HG02943 (cell line): ENCODE data around the gene AKAP13.
A peak's percentile ranks its signal among the peaks of the same experiment; 100 is the strongest.
"Not testable (repeated sequence)": the region's sequence is repeated elsewhere in the genome, so short reads cannot be mapped to it uniquely, and the experiment has no call there.

Source experiments
- ATAC-seq: cut with Tn5 transposase; IDR thresholded peaks from one replicate; pipeline ENCODE4 v1.9.1; 2021; ENCODE audit warnings: mild to moderate bottlenecking, low read depth, moderate library complexity; ENCODE audit not compliant: unreplicated experiment

Gene AKAP13

GRCh38 chr15:85632014-85632413, 251.6 kb downstream of the AKAP13 start:
- no peak for ATAC-seq

- no peak for ATAC-seq
Measured at GRCh38 chr15:85633859-85634258, 253.5 kb downstream of the AKAP13 start.

DNA sequence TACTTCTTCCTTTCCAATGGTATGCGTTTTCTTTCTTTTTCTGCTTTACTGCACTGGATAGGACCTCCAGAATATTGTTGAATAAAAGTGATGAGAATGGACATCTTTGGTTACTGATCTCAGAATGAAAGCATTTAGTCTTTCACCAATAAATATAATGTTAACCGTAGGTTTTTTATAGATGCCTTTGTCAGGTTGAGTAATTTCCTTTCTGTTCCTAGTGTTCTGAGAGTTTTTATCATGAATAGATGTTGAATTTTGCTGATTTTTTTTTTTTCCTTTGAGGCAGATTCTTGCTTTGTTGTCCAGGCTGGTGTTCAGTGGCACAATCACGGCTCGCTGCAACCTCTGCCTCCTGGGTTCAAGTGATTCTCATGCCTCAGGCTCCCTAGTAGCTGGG, 255.9 kb downstream of the AKAP13 start:
- no peak for ATAC-seq

DNA sequence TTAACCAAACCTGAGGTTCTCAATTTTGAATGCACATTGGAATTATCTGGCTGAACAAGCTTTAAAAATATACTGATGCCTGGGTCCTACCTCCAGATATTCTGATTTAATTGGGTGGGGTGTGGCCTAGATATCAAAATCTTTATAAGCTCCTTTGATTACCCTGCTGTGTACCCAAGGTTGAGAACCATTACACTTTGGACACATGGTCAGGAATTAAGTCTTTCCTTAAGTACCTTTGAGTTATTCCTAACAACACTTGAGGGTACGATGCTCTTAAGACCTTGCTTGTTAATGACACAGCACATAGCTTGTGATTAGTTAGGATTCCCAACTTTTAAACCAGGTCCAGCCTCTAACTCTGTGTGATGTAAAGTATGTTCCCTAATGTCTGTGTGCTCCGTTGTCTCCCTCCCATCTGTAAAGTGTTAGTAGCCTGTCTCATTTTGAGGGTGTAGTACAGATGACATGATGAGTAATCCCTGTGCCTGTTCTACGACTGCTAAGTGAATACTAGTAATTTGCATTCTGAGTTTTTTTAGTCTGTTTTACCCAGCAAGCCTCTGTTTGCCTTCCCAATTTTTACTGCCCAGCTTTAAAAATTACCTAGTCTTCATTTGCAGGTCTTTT, 259.5 kb downstream of the AKAP13 start:
- ATAC-seq: no peak

DNA sequence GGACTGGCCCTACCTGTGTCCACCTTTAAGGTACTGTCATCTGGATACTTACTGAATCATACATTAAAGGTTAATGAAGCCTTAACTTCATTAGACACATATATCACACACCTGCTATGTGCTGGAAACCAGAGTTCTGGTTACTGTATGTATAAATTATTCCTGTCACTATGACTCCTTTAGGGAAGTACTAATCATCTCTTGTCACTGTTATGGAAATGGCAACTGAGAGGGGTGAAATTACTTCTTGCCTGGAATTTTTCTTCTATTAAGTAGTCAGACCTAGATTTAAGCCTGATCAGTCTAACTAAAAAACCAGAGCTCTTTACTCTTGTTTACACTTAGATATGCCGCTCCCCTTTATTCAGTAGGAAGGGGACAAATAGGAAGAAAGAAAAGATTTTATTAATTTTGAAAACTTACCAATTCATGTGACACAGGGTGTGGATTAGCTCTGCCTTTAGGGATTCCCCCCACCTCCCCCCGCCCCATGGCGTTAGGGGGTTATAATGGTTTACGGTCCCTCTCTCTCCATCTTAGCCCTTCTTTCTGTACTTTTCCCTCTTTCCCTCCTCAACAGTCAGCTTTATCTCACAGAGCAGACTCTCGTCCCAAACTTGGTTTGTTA, 261.8 kb downstream of the AKAP13 start:
- no peak for ATAC-seq

DNA sequence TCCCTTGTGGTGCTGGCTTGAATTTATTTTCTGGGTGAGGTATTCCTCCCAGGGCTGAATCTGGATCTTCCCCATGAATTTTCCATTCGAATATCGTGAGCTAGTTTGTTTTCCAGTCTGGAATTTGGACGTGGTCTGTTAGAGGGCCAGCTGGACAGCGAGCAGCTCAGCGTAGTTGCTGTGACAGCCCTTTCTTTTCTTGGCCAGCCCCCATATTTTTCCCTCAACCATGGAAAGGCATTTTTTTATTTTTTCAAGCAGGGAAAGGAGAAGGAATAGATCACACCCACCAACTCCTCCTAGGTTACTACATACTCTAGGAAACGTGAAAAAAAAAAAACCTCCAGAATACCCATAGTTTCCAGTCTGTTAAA, 262.3 kb downstream of the AKAP13 start:
- no peak for ATAC-seq

DNA sequence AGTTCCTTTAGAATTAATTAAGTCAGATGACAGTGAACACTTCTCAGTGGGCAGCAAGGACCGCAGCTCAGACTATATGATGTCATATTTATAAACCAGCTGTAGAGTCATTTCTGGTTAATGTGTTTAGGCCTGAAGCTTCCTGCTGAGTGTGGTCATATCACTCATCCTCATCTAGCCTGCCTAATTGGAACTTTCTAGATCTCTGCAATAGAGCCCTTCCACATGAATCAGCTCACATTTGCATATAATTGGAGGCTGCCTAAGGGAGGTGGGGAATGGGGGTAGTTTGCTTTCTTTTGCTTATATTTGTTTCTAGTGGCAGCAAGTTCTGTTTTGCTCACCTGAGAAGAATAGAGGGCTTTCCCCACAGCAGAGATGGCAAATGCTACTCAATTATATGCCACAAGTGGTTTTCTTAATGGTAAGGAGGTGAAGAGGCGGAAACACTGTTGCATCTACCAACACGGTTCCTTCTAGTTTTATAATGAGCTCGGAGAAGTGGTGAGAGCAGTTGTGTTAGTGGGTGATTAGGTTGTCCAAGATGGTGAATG, 266.2 kb downstream of the AKAP13 start:
- peak; percentile 79 for ATAC-seq

GRCh38 chr15:85649372-85649771, 269.0 kb downstream of the AKAP13 start:
- ATAC-seq: no peak

DNA sequence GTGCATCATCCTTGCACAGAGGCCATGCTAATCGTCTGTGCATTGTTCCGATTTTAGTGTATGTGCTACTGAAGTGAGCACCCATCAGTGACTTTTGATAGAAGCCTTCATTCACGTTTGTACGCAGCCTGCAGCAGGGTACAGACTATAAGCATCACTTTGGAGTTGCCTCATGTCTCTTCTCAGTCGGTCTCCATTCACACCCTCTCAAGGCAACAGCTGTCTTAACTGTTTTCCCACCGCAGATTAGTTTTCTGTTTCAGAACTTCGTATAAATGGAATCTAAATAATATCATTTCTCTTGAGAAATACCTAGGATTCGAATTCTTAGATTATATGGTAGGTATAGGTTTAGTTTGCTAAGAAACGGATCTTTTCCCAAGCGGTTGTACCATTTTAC, 271.1 kb downstream of the AKAP13 start:
- ATAC-seq: no peak

- ATAC-seq: no peak
Measured at GRCh38 chr15:85652457-85652856, 272.1 kb downstream of the AKAP13 start.

GRCh38 chr15:85657132-85657531, 276.7 kb downstream of the AKAP13 start:
- ATAC-seq: no peak

DNA sequence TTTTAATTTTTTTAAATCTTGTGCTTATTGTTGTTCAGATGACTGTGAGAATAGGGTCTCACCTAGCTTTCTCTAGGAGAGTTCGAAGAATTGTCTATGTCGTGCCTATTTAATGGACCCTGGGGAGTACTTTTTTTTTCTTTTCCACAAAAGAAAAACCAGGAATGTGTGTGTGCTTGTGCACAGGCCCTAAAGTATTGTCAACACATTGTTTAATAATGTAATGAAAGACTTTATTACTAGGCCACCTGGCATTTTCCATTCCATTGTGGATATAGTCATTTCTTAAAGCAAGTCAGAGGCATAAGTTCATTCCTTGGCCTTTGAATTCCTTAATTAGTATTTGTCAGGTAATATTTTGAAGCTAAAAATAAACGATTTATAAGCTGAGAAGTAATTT, 278.4 kb downstream of the AKAP13 start:
- ATAC-seq: no peak

GRCh38 chr15:85661859-85662258, 281.5 kb downstream of the AKAP13 start:
- ATAC-seq: no peak

DNA sequence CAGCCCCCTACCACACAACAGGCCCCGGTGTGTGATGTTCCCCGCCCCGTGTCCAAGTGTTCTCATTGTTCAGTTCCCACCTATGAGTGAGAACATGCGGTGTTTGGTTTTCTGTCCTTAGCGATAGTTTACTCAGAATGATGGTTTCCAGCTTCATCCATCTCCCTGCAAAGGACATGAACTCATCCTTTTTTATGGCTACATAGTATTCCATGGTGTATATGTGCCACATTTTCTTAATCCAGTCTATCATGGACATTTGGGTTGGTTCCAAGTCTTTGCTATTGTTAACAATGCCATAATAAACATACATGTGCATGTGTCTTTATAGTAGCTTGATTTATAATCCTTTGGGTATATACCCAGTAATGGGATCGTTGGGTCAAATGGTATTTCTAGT, 285.3 kb downstream of the AKAP13 start:
- ATAC-seq: not testable (repeated sequence)

- ATAC-seq: peak; percentile 74
Measured at GRCh38 chr15:85667491-85668424, 287.4 kb downstream of the AKAP13 start.

GRCh38 chr15:85671156-85671555, 290.8 kb downstream of the AKAP13 start:
- no peak for ATAC-seq

DNA sequence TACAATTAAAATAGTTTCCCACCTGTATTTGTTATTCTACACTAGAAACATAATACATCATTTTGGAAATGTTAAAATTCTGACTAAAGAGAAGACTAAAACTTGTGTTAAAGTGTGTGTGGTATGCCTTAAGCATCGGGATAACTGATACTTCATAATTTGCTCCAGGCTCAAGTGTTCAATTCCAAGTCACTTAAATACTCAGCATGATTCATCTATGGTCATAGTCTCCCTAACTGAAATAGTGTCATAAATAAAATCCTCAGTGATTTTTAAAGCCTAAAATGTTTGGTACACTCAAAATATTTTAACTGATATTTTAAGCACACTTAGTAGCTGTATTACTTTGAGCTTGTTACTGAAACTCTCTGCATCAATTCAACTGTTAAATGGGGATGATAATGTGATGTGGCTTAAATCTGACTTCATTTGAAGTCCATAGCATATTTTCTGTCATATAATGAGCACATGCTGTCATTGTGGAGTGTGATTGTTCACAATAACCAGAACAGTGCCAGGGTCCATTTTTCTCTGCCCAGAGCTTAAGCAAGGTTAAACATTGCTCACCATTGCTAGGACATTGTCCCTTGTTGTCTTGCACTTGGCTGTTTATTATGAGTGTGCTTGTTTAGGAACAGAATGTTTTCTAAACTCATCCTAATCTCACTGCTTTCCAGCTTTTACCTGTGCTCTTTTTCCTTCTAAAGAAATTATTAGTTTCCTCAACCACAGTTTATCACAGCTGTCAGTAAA, 292.1 kb downstream of the AKAP13 start:
- ATAC-seq: no peak

DNA sequence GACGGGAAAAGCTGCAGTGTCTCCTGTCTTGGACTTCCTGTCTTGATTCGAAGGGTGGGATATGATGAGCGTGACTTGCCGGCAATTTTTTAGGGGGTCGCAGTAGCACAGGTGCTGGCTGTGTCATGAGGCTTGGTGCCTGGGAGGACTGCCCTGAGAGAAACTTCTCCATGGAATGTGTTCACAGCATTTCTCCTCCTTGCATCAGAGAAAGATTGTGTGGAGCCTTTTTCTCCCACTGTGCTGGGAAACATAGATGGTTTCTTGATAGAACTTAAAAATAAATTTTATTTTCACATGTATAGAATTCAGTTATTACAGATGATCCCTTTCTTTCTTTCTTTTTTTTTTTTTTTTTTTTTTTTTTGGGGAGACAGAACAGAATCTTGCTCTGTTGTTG, 292.9 kb downstream of the AKAP13 start:
- ATAC-seq: no peak

DNA sequence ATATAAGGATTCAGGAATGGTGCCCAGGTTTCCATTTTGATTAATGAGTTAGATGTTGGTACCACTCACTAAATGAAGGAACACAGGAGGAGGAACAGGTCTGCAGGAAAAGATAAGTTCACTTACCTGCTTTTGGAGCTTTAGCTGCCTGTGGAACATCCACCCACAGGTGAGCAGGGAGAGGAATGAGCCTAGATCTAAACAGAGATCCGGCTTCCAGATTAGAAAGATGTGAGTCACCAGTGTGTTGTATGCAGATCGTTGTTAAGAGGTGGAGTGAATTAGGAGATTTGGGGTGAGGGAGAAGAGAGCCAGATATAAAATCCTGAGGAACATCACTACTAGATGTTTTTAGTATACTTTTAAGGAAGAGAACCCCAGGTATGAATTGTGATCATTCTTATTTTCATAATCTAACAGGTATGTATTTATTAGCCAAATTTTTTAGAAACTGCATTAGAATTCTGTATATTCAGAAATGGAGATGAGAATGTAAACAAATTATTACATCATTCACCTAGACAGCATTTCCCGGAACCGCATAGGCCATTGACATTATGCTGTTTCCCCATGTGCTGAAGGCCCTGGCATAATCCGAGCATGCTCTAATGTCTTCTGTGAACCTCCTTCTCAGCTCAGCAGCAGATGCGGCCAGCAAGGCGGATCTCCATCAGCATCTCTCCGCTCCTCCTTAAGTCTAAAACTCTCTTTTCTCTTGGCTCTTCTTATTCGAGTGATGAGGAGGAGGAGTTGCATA, 296.1 kb downstream of the AKAP13 start:
- ATAC-seq: no peak

GRCh38 chr15:85679231-85679630, 298.8 kb downstream of the AKAP13 start:
- no peak for ATAC-seq
